ENCODE data around the gene CEACAM21. TPM values are rescaled to one million over a fixed set of nuclear protein-coding genes. Genes with fewer than 3 reads are reported as not detected.

CEACAM21 gene
- total RNA-seq, 1 experiment from 2014 or later, result not detected

- Mint-ChIP-seq H3K9me3 (ENCODE audit: unreplicated experiment) (no peaks in the 10 kb centered on the region), H3K36me3 (ENCODE audit: insufficient read depth, unreplicated experiment) (no peaks in the 10 kb centered on the region), H3K4me1 (ENCODE audit: insufficient read depth, unreplicated experiment) (no peaks in the 10 kb centered on the region), H3K27me3 (ENCODE audit: insufficient read depth, unreplicated experiment) (peaks cover 78% of the 10 kb centered on the region), H3K27ac (ENCODE audit: low read depth, unreplicated experiment) (no peak overlapping the region), H3K4me3 (ENCODE audit: unreplicated experiment) (no peak overlapping the region)
- no TSS peak for BruUV-seq (replicated peaks)
- ChIA-PET CTCF (interaction anchor here (0.8 kb wide), 1 partner anchor 19 kb away, joined by 4 read pairs; no protein-coding TSS in a partner anchor), POLR2A (no interaction called here)
- DNase-seq (ENCODE audit: unreplicated experiment), result no peak
- intact Hi-C loops (cut with micrococcal nuclease), result no loop called here
- TF ChIP-seq, protein P1, sequence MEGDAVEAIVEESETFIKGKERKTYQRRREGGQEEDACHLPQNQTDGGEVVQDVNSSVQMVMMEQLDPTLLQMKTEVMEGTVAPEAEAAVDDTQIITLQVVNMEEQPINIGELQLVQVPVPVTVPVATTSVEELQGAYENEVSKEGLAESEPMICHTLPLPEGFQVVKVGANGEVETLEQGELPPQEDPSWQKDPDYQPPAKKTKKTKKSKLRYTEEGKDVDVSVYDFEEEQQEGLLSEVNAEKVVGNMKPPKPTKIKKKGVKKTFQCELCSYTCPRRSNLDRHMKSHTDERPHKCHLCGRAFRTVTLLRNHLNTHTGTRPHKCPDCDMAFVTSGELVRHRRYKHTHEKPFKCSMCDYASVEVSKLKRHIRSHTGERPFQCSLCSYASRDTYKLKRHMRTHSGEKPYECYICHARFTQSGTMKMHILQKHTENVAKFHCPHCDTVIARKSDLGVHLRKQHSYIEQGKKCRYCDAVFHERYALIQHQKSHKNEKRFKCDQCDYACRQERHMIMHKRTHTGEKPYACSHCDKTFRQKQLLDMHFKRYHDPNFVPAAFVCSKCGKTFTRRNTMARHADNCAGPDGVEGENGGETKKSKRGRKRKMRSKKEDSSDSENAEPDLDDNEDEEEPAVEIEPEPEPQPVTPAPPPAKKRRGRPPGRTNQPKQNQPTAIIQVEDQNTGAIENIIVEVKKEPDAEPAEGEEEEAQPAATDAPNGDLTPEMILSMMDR (IDR thresholded peaks at IDR 0.05; ENCODE audit: unreplicated experiment), result no peak
Observed at GRCh38 chr19:41621654-41622053, 45.7 kb downstream of the CEACAM21 start.

DNA sequence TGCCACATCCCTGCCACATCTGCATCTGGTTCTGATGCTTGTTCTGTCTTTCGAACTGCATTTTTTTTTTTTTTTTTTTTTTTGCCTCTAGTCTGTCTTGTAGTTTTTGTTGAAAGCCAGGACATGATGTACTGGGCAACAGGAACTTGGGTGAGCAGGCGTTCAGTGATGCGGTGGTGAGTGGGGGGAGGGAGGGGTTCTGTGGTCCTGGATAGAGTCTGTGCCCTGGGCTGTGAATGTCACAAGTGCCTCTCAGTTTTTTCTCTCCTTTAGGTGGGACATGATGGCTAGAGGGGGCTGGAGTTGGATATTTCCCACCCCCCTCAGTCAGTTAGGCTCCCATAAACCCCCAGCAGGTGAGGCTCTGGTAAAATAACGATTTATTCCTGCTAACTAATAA, 47.4 kb downstream of the CEACAM21 start:
- intact Hi-C loops (cut with micrococcal nuclease), result no loop called here
- no TSS peak for BruUV-seq (replicated peaks)
- H3K9me3 Mint-ChIP-seq (ENCODE audit: unreplicated experiment), result no peaks in the 10 kb centered on the region
- no peaks in the 10 kb centered on the region for H3K4me1 Mint-ChIP-seq (ENCODE audit: insufficient read depth, unreplicated experiment)
- TF ChIP-seq, protein P1 (IDR thresholded peaks at IDR 0.05; ENCODE audit: unreplicated experiment), result no peak
- no peak for DNase-seq (ENCODE audit: unreplicated experiment)
- H3K4me3 Mint-ChIP-seq (ENCODE audit: unreplicated experiment), result no peak overlapping the region
- no peaks in the 10 kb centered on the region for H3K36me3 Mint-ChIP-seq (ENCODE audit: insufficient read depth, unreplicated experiment)
- H3K27me3 Mint-ChIP-seq (ENCODE audit: insufficient read depth, unreplicated experiment), result peaks cover 82% of the 10 kb centered on the region
- ChIA-PET CTCF (no interaction called here), POLR2A (no interaction called here)
- H3K27ac Mint-ChIP-seq (ENCODE audit: low read depth, unreplicated experiment), result no peak overlapping the region

DNA sequence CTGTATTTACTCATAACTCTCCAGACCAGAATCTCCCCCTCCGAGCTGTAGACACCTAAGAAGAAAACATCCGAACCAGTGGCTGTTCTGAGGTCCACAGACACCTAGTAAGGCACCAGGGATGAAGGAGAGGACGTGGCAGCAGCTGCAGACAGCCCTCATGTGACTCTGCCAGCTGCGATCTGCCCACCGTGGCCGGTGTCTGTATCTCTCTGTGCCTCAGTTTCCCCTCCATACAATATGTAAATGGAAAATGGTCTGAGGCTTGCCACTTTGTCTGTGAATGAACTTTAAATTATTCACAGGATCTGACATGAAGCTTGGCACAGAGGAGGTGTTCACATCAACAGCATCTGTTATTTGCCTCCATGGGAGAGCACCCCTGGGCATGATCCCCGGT, 48.5 kb downstream of the CEACAM21 start:
- no TSS peak for BruUV-seq (replicated peaks)
- H3K36me3 Mint-ChIP-seq (ENCODE audit: insufficient read depth, unreplicated experiment), result no peaks in the 10 kb centered on the region
- no peaks in the 10 kb centered on the region for H3K4me1 Mint-ChIP-seq (ENCODE audit: insufficient read depth, unreplicated experiment)
- CTCF ChIA-PET, result interaction anchor here (0.7 kb wide), 1 partner anchor 133 kb away, joined by 3 read pairs; no protein-coding TSS in a partner anchor
- H3K4me3 Mint-ChIP-seq (ENCODE audit: unreplicated experiment), result no peak overlapping the region
- TF ChIP-seq, protein P1 (IDR thresholded peaks at IDR 0.05; ENCODE audit: unreplicated experiment), result no peak
- POLR2A ChIA-PET, result no interaction called here
- intact Hi-C loops (cut with micrococcal nuclease), result no loop called here
- no peaks in the 10 kb centered on the region for H3K9me3 Mint-ChIP-seq (ENCODE audit: unreplicated experiment)
- DNase-seq (ENCODE audit: unreplicated experiment), result no peak
- H3K27me3 Mint-ChIP-seq (ENCODE audit: insufficient read depth, unreplicated experiment), result peaks cover 93% of the 10 kb centered on the region
- no peak overlapping the region for H3K27ac Mint-ChIP-seq (ENCODE audit: low read depth, unreplicated experiment)

DNA sequence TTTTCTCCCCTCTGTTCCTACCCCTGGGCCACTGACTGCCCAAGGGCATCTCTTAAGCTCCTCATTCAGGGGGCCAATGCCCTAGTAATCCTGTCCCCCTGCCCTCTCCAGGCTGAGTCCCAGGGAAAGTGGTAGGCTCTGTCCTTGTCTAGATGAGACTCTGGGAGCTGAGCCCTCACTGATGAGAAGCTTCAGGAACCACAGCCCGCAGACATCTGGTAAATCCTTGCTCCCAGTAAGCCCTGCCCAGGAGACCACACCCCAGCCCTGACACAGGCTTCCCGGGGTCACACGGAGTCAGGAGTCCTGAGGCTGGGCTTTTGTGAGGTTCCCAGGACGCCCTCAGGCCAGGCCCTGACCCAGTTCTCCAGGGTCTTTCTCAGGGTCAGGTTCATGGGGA, 49.0 kb downstream of the CEACAM21 start:
- Mint-ChIP-seq H3K9me3 (ENCODE audit: unreplicated experiment) (peaks cover under 1% of the 10 kb centered on the region), H3K27ac (ENCODE audit: low read depth, unreplicated experiment) (no peak overlapping the region), H3K27me3 (ENCODE audit: insufficient read depth, unreplicated experiment) (peaks cover 95% of the 10 kb centered on the region), H3K36me3 (ENCODE audit: insufficient read depth, unreplicated experiment) (no peaks in the 10 kb centered on the region), H3K4me3 (ENCODE audit: unreplicated experiment) (no peak overlapping the region), H3K4me1 (ENCODE audit: insufficient read depth, unreplicated experiment) (no peaks in the 10 kb centered on the region)
- no TSS peak for BruUV-seq (replicated peaks)
- TF ChIP-seq, protein P1 (IDR thresholded peaks at IDR 0.05; ENCODE audit: unreplicated experiment), result no peak
- ChIA-PET POLR2A (no interaction called here), CTCF (interaction anchor here (0.7 kb wide), 1 partner anchor 132 kb away, joined by 3 read pairs; no protein-coding TSS in a partner anchor)
- intact Hi-C loops (cut with micrococcal nuclease), result no loop called here
- no peak for DNase-seq (ENCODE audit: unreplicated experiment)
